NCI-H1694 treated with DMSO at 0.1 percent for 48 hours (cell line): ENCODE results near the gene UBAC2.

Experiments used
- DNase-seq: peaks from one replicate; lab custom pipeline; 2025; lab: John Stamatoyannopoulos, UW

UBAC2 gene

GRCh38 chr13:99416411-99417121 is 215.9 kb downstream of the UBAC2 start:
- no peak for DNase-seq

- no peak for DNase-seq
Measured at GRCh38 chr13:99417201-99418102, 216.8 kb downstream of the UBAC2 start.

- DNase-seq: no peak
Measured at GRCh38 chr13:99418103-99418842, 217.6 kb downstream of the UBAC2 start.

- DNase-seq: no peak
Measured at GRCh38 chr13:99418843-99419140, 218.1 kb downstream of the UBAC2 start.

- no peak for DNase-seq
Measured at GRCh38 chr13:99419591-99420243, 219.1 kb downstream of the UBAC2 start.

- DNase-seq: no peak
Measured at GRCh38 chr13:99421271-99421670, 220.6 kb downstream of the UBAC2 start.

GRCh38 chr13:99421758-99422585 is 221.3 kb downstream of the UBAC2 start:
- DNase-seq: no peak

- no peak for DNase-seq
Measured at GRCh38 chr13:99422586-99423220, 222.0 kb downstream of the UBAC2 start.

GRCh38 chr13:99425485-99426341 is 225.1 kb downstream of the UBAC2 start:
- DNase-seq: no peak

GRCh38 chr13:99426426-99426825 is 225.8 kb downstream of the UBAC2 start:
- no peak for DNase-seq

GRCh38 chr13:99429670-99430069 is 229.0 kb downstream of the UBAC2 start:
- no peak for DNase-seq

GRCh38 chr13:99431927-99432608 is 231.4 kb downstream of the UBAC2 start:
- DNase-seq: no peak

- DNase-seq: no peak
Measured at GRCh38 chr13:99432609-99433542, 232.2 kb downstream of the UBAC2 start.

- DNase-seq: no peak
Measured at GRCh38 chr13:99433543-99434075, 233.0 kb downstream of the UBAC2 start.

GRCh38 chr13:99434258-99434788 is 233.7 kb downstream of the UBAC2 start:
- no peak for DNase-seq

- no peak for DNase-seq
Measured at GRCh38 chr13:99435116-99435515, 234.5 kb downstream of the UBAC2 start.

- no peak for DNase-seq
Measured at GRCh38 chr13:99435998-99436397, 235.3 kb downstream of the UBAC2 start.
